NB4 (cell line): ENCODE results near the gene LARP6.
"Not testable (repeated sequence)": the region's sequence is repeated elsewhere in the genome, so short reads cannot be mapped to it uniquely, and the experiment has no call there.

Experiments used
- DNase-seq: peaks from one replicate; pipeline ENCODE4 v3.0.0; 2010; ENCODE audit warnings: low read depth
- H3K4me3 ChIP-seq: one replicate; pipeline ENCODE4 v1.5.1; 2011; ENCODE audit warnings: mild to moderate bottlenecking, low read depth, low read length, moderate library complexity
- MYC ChIP-seq: IDR thresholded peaks from 2 replicates; pipeline ENCODE4 v1.6.1; 2011; ENCODE audit warnings: low read depth, low read length
- POLR2A ChIP-seq: IDR thresholded peaks from 2 replicates; pipeline ENCODE4 v1.6.1; 2011; ENCODE audit warnings: mild to moderate bottlenecking; ENCODE audit not compliant: insufficient read length; ENCODE audit errors: extremely low read depth
- TF ChIP-seq, protein P1 (sequence below): IDR thresholded peaks from one replicate; pipeline ENCODE4 v1.5.1; 2012; ENCODE audit warnings: low read depth, low read length
- TF ChIP-seq, protein P2 (sequence below): IDR thresholded peaks from 2 replicates; pipeline ENCODE4 v1.6.1; 2011; ENCODE audit warnings: low read depth, low read length

LARP6 gene

DNA sequence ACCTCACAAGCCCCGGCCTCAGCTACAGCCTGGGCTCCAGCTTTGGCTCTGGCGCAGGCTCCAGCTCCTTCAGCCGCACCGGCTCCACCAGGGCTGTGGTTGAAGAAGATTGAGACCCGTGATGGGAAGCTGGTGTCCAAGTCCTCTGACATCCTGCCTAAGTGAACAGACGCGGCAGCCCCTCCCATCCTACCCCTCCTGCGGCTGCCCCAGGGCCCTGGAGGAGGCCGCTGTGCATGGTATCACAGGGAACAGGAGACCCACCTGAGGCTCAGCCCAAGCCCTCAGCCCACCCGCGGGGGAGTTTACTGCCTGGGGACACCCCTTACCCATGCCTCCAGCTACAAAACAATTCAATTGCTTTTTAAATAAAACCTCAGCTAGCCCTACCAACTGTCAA lies 6.0 kb upstream of the LARP6 start:
- no peak overlapping the region for H3K4me3 ChIP-seq
- TF ChIP-seq MYC: no peak
- TF ChIP-seq, protein P1, sequence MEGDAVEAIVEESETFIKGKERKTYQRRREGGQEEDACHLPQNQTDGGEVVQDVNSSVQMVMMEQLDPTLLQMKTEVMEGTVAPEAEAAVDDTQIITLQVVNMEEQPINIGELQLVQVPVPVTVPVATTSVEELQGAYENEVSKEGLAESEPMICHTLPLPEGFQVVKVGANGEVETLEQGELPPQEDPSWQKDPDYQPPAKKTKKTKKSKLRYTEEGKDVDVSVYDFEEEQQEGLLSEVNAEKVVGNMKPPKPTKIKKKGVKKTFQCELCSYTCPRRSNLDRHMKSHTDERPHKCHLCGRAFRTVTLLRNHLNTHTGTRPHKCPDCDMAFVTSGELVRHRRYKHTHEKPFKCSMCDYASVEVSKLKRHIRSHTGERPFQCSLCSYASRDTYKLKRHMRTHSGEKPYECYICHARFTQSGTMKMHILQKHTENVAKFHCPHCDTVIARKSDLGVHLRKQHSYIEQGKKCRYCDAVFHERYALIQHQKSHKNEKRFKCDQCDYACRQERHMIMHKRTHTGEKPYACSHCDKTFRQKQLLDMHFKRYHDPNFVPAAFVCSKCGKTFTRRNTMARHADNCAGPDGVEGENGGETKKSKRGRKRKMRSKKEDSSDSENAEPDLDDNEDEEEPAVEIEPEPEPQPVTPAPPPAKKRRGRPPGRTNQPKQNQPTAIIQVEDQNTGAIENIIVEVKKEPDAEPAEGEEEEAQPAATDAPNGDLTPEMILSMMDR: no peak
- TF ChIP-seq POLR2A: no peak
- TF ChIP-seq, protein P2, sequence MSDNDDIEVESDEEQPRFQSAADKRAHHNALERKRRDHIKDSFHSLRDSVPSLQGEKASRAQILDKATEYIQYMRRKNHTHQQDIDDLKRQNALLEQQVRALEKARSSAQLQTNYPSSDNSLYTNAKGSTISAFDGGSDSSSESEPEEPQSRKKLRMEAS: no peak
- no peak for DNase-seq

DNA sequence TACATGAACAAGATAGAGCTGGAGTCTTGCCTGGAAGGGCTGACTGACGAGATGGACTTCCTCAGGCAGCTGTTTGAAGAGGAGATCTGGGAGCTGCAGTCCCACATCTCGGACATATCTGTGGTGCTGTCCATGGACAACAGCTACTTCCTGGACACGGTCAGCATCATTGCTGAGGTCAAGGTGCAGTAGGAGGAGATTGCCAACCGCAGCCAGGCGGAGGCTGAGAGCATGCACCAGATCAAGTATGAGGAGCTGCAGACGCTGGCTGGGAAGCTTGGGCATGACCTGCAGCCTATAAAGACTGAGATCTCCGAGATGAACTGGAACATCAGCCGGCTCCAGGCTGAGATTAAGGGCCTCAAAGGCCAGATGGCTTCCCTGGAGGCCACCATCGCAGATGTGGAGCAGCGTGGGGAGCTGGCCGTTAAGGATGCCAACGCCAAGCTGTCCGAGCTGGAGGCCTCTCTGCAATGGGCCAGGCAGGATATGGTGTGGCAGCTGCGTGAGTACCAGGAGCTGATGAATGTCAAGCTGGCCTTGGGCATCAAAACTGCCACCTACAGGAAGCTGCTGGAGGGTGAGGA lies 5.5 kb upstream of the LARP6 start:
- TF ChIP-seq POLR2A: no peak
- TF ChIP-seq, protein P1: no peak
- no peak overlapping the region for H3K4me3 ChIP-seq
- no peak for DNase-seq

DNA sequence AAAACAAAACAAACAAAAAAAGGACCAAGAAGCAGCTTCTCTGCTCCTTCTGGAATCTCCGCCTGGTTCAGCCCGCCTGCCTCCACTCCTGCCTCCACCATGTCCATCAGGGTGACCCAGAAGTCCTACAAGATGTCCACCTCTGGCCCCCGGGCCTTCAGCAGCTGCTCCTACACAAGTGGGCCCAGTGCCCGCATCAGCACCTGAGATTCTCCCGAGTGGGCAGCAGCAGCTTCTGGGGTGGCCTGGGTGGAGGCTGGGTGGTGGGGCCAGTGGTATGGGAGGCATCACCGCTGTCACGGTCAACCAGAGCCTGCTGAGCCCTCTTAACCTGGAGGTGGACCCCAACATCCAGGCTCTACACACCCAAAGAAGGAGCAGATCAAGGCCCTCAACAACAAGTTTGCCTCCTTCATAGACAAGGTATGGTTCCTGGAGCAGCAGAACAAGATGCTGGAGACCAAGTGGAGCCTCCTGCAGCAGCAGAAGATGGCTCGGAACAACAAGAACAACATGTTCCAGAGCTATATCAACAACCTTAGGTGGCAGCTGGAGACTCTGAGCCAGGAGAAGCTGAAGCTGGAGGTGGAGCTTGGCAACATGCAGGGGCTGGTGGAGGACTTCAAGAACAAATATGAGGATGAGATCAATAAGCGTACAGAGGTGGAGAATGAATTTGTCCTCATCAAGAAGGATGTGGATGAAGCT lies 4.8 kb upstream of the LARP6 start:
- not testable (repeated sequence) for DNase-seq, H3K4me3 ChIP-seq

DNA sequence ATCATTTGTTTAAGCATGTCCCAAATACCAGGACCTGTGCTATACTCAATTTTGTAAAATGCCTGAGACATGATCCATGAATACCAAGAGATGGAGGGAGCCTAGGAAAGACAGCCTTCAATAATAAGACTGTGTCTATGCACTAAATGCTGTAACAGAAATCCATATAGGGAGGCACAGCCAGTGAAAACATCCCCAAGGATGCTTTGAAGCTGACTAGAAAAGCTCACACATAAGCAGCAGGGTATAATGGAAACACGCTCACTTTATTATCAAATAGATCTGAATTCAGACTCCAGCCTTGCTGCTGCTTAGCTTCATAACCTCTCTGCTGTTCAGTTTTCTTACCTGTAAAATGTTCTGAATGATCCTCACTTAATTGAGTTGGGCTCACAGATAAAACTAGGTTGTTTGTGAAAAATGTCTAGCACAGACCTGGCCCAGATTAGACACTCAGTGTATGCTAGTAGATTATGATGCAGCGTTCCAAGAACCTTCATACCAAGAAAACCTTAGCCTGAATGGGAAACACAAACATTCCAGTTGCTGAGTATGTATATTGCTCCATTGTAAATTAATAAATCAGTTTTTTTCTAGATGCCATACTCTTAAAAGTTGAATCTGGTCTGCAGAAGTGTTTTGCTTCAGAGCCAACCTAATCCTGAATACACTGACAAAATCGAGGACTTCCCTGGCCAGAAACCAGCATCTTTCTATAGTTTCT lies 3.8 kb upstream of the LARP6 start:
- TF ChIP-seq, protein P2: no peak
- TF ChIP-seq MYC (no peak), POLR2A (no peak)
- H3K4me3 ChIP-seq: no peak overlapping the region
- DNase-seq: no peak

DNA sequence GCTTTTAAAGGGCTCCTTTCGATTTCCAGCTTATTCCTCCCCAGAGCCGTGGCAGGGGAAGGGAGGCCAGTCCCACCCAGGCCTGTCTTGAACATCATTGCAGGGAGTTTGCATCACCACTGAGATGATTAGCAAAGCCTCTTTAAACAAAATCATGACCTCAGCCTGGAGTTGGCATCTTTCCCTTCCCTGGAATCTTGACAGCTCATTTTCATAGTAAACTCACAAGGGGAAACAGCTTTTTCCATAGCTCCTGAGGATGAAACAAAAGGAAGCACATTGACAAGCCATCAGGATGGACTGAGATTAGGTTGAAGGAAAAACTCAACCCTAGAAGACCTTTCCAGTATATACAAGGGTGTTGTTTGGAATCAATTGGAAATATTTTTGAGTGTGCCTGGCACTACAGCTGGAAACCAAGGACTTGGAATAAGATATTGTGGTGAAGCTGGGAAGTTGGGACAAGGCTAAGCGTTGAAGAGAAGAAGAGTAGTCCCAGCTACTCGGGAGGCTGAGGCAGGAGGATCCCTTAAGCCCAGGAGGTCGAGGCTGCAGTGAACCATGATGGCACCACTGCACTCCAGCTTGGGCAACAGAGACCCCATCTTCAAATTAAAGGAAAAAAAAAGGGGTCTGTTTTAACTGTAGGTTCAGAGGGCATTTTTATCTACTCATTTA lies 3.1 kb upstream of the LARP6 start:
- H3K4me3 ChIP-seq: no peak overlapping the region
- TF ChIP-seq, protein P2: no peak
- TF ChIP-seq, protein P1: no peak
- TF ChIP-seq POLR2A (no peak), MYC (no peak)
- no peak for DNase-seq

DNA sequence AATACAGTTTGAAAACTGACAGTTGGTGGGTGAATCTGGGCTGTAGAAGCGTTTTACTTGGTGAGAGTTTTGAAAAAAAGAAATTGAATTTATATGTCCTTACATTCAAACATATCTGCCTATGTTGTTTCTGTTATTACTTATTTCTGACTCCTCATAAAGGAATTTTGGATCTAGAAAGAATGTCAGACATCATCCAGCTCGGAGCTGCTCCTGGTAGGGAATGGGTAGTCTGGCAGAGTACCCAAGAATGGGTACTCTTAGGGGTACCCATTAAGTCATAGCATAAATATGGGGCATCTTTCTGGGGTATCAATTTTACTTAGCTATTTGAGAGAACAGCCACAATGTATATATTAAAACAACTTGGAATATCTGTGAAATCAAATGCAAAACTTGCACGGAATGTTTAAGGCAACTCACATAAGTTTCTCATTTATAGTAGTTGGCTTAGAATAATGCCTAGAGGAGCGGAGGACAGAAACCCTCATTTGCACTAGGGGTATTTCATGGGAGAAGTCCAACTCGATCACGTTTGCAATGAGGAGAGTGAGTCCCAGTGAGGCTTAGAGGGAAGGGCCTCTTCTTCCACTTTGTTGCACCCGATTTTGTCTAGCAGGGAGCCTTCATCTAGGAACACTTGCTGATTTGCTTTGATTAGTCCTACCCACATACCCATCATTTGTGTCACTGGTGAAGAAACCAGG lies 2.4 kb upstream of the LARP6 start:
- no peak overlapping the region for H3K4me3 ChIP-seq
- TF ChIP-seq, protein P2: no peak
- TF ChIP-seq, protein P1: no peak
- TF ChIP-seq MYC (no peak), POLR2A (no peak)
- DNase-seq: no peak
